A549 (cell line): ENCODE measurements around the gene ACADSB. TPM values are rescaled to one million over a fixed set of nuclear protein-coding genes. Genes with fewer than 3 reads are reported as not detected.

Source experiments
- ATAC-seq, 2 experiments: fragments of 200-7000 bp in 1 of 2; fragments of >200 bp in 1 of 2; cut with Nextera tagmentation in 1 of 2; cut with Tn5 transposase in 1 of 2; 3 replicates each; pipeline versions ENCODE4 v1.8.0 to v1.9.1; 2018 to 2020; ENCODE audit warnings: mild to moderate bottlenecking in 1 of 2, moderate library complexity in 1 of 2
- CTCF ChIA-PET: fragments of 300-600 bp; sonication (Branson Sonifier 250); formaldehyde crosslinking; extraction: SDS; loops from one replicate; lab custom pipeline; 2021; ENCODE audit warnings: antibody characterized with exemption, inconsistent platforms; lab: Yijun Ruan, JAX
- POLR2A ChIA-PET: fragments of 350-600 bp; formaldehyde crosslinking; extraction: SDS; loops from one replicate; lab custom pipeline; 2021; ENCODE audit warnings: antibody characterized with exemption, inconsistent platforms; lab: Yijun Ruan, JAX
- DNase-seq, 2 experiments: peaks; one replicate each; pipeline versions ENCODE4 v3.0.0 to v3.0.0-alpha.2; 2011 to 2016; ENCODE audit warnings: low read depth in 1 of 2, low spot score in 1 of 2
- FAIRE-seq: peaks from 2 replicates; lab custom pipeline; 2011; peaks lifted over from hg19 to GRCh38; lab: Jason Lieb, UNC
- H3K27ac ChIP-seq, 2 experiments: fragments of >200 bp; sonication (Bioruptor Twin); formaldehyde crosslinking; 3 replicates each; pipeline ENCODE4 v1.5.1; 2016 to 2017
- H3K4me1 ChIP-seq: fragments of >200 bp; sonication (Bioruptor Twin); formaldehyde crosslinking; 3 replicates; pipeline ENCODE4 v1.6.1; 2016
- H3K4me2 ChIP-seq: fragments of >200 bp; sonication (Bioruptor Twin); formaldehyde crosslinking; 3 replicates; pipeline ENCODE4 v1.6.1; 2016
- H3K4me3 ChIP-seq: fragments of >200 bp; sonication (Bioruptor Twin); formaldehyde crosslinking; 3 replicates; pipeline ENCODE4 v1.5.1; 2016
- H3K9me3 ChIP-seq: fragments of >200 bp; sonication (Bioruptor Twin); formaldehyde crosslinking; 3 replicates; pipeline ENCODE4 v1.6.1; 2016
- CBX8 ChIP-seq: fragments of 200-600 bp; sonication (generic); IDR thresholded peaks from 2 replicates; pipeline ENCODE4 v1.6.1; 2016
- CHD2 ChIP-seq: fragments of 150-350 bp; IDR thresholded peaks from 2 replicates; pipeline ENCODE4 v1.6.1; 2014; ENCODE audit warnings: low read length; ENCODE audit not compliant: partially characterized antibody
- EHF ChIP-seq: fragments of 250-450 bp; sonication (Bioruptor Pico); IDR thresholded peaks from 2 replicates; pipeline ENCODE4 v1.5.0; 2020; ENCODE audit warnings: mild to moderate bottlenecking
- FOSB ChIP-seq: fragments of 250-450 bp; sonication (Bioruptor Pico); IDR thresholded peaks from 2 replicates; pipeline ENCODE4 v1.5.0; 2020; ENCODE audit warnings: mild to moderate bottlenecking, moderate library complexity
- FOSL2 ChIP-seq, 2 experiments: fragments of 450-650 bp in 1 of 2; fragments of >200 bp in 1 of 2; sonication (Bioruptor Twin) in 1 of 2; formaldehyde crosslinking; IDR thresholded peaks; 2 replicates each; pipeline versions ENCODE4 v1.5.0 to v1.6.1; 2016 to 2020; ENCODE audit warnings: mild to moderate bottlenecking in 1 of 2, moderate library complexity in 1 of 2
- FOXS1 ChIP-seq: fragments of 250-450 bp; sonication (Bioruptor Pico); IDR thresholded peaks from 2 replicates; pipeline ENCODE4 v1.5.0; 2020; ENCODE audit warnings: mild to moderate bottlenecking, moderate library complexity
- GATA3 ChIP-seq: IDR thresholded peaks from 2 replicates; pipeline ENCODE4 v1.6.1; 2012; ENCODE audit warnings: borderline replicate concordance
- MAFK ChIP-seq: fragments of 450-650 bp; IDR thresholded peaks from 2 replicates; pipeline ENCODE4 v1.6.1; 2014; ENCODE audit not compliant: partially characterized antibody
- RAD21 ChIP-seq, 2 experiments: fragments of >200 bp in 1 of 2; sonication (Bioruptor Twin) in 1 of 2; formaldehyde crosslinking in 1 of 2; IDR thresholded peaks in 1 of 2; conservative IDR thresholded peaks in 1 of 2; 2 replicates in 1 of 2; 3 replicates in 1 of 2; pipeline ENCODE4 v1.6.1; 2012 to 2018; ENCODE audit warnings: inconsistent platforms in 1 of 2
- RARB ChIP-seq: fragments of 250-450 bp; sonication (Bioruptor Pico); IDR thresholded peaks from 2 replicates; pipeline ENCODE4 v1.8.0; 2021; ENCODE audit warnings: mild to moderate bottlenecking, moderate library complexity
- RCOR1 ChIP-seq: fragments of 150-350 bp; IDR thresholded peaks from 2 replicates; pipeline ENCODE4 v1.6.1; 2014; ENCODE audit warnings: antibody characterized with exemption, low read length, low read depth
- SMC3 ChIP-seq: fragments of >200 bp; sonication (Bioruptor Twin); formaldehyde crosslinking; IDR thresholded peaks from 3 replicates; pipeline ENCODE4 v1.6.1; 2018; ENCODE audit warnings: inconsistent platforms
- ZC3H11A ChIP-seq: fragments of 450-650 bp; IDR thresholded peaks from 2 replicates; pipeline ENCODE4 v1.6.1; 2014; ENCODE audit warnings: antibody characterized with exemption, mild to moderate bottlenecking
- WGBS: methylation state at CpG from one replicate; pipeline ENCODE4 v1.1.6; 2017; ENCODE audit errors: missing lambda C conversion rate; 5-methylcytosine and 5-hydroxymethylcytosine counted together
- polyA plus RNA-seq, 4 experiments: library from polyadenylated mRNA; depleted of rRNA in 3 of 4; stranded (reverse); fragments of >200 nt; fragmentation: RNase III in 1 of 4; extraction: RNeasy Plus Mini Kit Qiagen cat#74134 plus additional on column Dnase treatment in 1 of 4; gene quantifications; 2 replicates in 3 of 4; 3 replicates in 1 of 4; pipeline ENCODE4 v1.2.3, GENCODE V29; 2011 to 2017
- TF ChIP-seq, protein P1 (sequence below): IDR thresholded peaks from 2 replicates; pipeline ENCODE4 v1.6.1; 2012; ENCODE audit warnings: low read depth, borderline replicate concordance
- TF ChIP-seq, protein P2 (sequence below): fragments of 250-450 bp; sonication (Bioruptor Pico); IDR thresholded peaks from 2 replicates; pipeline ENCODE4 v1.5.0; 2020; ENCODE audit warnings: low read depth, mild to moderate bottlenecking, moderate library complexity
- TF ChIP-seq, protein P3 (sequence below): fragments of >200 bp; sonication (Bioruptor Twin); formaldehyde crosslinking; IDR thresholded peaks from 3 replicates; pipeline ENCODE4 v1.5.1; 2016
- TF ChIP-seq, protein P4 (sequence below): IDR thresholded peaks from 2 replicates; pipeline ENCODE4 v1.6.1; 2012
- TF ChIP-seq, protein P5 (sequence below): fragments of 250-450 bp; sonication (Bioruptor Pico); IDR thresholded peaks from 2 replicates; pipeline ENCODE4 v1.5.0; 2021; ENCODE audit warnings: mild to moderate bottlenecking, moderate library complexity, borderline replicate concordance

The ACADSB gene
- polyA plus RNA-seq, 2 of the 4 experiments (the other 2 are of a cell fraction), result 8.5 to 18.5 TPM

DNA sequence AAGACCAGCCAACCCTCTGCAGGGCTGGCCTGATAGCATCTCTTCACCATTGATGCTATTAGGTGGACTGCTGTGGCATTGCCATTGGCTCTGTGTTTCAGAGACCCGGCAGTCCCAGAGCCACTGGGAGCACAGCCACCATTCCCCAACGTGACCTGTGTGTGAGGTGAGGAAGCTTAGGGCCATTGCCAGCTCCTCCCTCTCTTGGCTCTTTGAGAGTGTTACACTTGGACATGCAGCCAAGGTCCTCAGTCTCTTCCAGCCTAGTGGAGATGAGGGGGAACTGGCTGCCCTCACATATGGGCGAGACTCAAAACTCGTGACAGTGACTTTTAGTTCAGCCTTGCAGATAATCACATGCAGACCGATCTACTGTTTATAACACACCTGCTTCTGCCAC lies 87.6 kb downstream of the ACADSB start:
- TF ChIP-seq CBX8, result no peak
- TF ChIP-seq, protein P1, sequence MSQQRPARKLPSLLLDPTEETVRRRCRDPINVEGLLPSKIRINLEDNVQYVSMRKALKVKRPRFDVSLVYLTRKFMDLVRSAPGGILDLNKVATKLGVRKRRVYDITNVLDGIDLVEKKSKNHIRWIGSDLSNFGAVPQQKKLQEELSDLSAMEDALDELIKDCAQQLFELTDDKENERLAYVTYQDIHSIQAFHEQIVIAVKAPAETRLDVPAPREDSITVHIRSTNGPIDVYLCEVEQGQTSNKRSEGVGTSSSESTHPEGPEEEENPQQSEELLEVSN, result no peak
- TF ChIP-seq, protein P2, sequence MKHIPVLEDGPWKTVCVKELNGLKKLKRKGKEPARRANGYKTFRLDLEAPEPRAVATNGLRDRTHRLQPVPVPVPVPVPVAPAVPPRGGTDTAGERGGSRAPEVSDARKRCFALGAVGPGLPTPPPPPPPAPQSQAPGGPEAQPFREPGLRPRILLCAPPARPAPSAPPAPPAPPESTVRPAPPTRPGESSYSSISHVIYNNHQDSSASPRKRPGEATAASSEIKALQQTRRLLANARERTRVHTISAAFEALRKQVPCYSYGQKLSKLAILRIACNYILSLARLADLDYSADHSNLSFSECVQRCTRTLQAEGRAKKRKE (CRISPR knock-in tag), result no peak
- no peak for TF ChIP-seq SMC3
- TF ChIP-seq, protein P3, sequence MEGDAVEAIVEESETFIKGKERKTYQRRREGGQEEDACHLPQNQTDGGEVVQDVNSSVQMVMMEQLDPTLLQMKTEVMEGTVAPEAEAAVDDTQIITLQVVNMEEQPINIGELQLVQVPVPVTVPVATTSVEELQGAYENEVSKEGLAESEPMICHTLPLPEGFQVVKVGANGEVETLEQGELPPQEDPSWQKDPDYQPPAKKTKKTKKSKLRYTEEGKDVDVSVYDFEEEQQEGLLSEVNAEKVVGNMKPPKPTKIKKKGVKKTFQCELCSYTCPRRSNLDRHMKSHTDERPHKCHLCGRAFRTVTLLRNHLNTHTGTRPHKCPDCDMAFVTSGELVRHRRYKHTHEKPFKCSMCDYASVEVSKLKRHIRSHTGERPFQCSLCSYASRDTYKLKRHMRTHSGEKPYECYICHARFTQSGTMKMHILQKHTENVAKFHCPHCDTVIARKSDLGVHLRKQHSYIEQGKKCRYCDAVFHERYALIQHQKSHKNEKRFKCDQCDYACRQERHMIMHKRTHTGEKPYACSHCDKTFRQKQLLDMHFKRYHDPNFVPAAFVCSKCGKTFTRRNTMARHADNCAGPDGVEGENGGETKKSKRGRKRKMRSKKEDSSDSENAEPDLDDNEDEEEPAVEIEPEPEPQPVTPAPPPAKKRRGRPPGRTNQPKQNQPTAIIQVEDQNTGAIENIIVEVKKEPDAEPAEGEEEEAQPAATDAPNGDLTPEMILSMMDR, result no peak
- no peak for TF ChIP-seq FOSB (CRISPR knock-in tag)
- TF ChIP-seq CHD2, result no peak
- no peak for TF ChIP-seq RARB
- no peak for TF ChIP-seq EHF
- TF ChIP-seq RCOR1, result no peak
- no peak for TF ChIP-seq FOXS1 (CRISPR knock-in tag)
- no peak for TF ChIP-seq GATA3
- TF ChIP-seq, protein P4, sequence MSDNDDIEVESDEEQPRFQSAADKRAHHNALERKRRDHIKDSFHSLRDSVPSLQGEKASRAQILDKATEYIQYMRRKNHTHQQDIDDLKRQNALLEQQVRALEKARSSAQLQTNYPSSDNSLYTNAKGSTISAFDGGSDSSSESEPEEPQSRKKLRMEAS, result no peak
- TF ChIP-seq ZC3H11A, result no peak
- no peak for TF ChIP-seq RAD21 (conservative IDR thresholded peaks at IDR 0.05 in 1 of 2, IDR thresholded peaks at IDR 0.05 in 1 of 2)
- no peak for TF ChIP-seq MAFK
- no peaks in the 10 kb centered on the region for H3K9me3 ChIP-seq
- DNase-seq, result no peak
- no peaks in the 10 kb centered on the region for H3K4me1 ChIP-seq
- no peak overlapping the region for H3K27ac ChIP-seq
- WGBS, result 48% methylated on average over 5 of the region's 5 CpGs
- H3K4me2 ChIP-seq, result no peak overlapping the region
- H3K4me3 ChIP-seq, result no peak overlapping the region
- CTCF ChIA-PET, result no interaction called here
- no peak for FAIRE-seq
- POLR2A ChIA-PET, result interaction anchor here (0.5 kb wide), 1 partner anchor 1355 kb away, joined by 4 read pairs; no protein-coding TSS in a partner anchor
- ATAC-seq, result peak in 1 of 2 experiments; percentile 46; a peak in 3 of 6 replicates

DNA sequence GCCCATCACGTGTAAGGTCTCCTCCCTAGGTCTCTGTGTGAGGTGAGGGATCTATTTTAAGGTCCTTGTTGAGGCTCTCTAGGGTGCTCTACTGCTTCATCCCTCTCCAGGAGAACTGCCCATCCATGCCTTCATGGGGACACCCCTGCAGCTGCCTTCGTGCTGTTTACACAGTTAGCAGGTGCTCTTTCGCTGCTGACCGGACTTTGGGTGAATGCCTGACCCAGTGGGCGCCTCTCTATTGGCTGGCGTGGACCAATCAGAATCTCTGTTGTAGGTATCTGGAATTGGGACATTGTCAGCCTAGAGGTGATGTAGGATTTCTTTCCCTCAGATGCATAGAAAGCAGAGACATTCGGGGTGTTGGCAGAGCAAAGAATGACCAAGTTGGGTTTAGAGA lies 88.2 kb downstream of the ACADSB start:
- WGBS, result 22% methylated on average over 7 of the region's 7 CpGs
- no peak overlapping the region for H3K27ac ChIP-seq
- no peak overlapping the region for H3K4me2 ChIP-seq
- POLR2A ChIA-PET, result interaction anchor here (0.5 kb wide), 1 partner anchor 1354 kb away, joined by 4 read pairs; no protein-coding TSS in a partner anchor
- no peak for ATAC-seq
- no peaks in the 10 kb centered on the region for H3K9me3 ChIP-seq
- no peaks in the 10 kb centered on the region for H3K4me1 ChIP-seq
- CTCF ChIA-PET, result no interaction called here
- no peak for TF ChIP-seq MAFK
- TF ChIP-seq, protein P1, result no peak
- TF ChIP-seq SMC3, result no peak
- FAIRE-seq, result no peak
- H3K4me3 ChIP-seq, result no peak overlapping the region
- no peak for DNase-seq

DNA sequence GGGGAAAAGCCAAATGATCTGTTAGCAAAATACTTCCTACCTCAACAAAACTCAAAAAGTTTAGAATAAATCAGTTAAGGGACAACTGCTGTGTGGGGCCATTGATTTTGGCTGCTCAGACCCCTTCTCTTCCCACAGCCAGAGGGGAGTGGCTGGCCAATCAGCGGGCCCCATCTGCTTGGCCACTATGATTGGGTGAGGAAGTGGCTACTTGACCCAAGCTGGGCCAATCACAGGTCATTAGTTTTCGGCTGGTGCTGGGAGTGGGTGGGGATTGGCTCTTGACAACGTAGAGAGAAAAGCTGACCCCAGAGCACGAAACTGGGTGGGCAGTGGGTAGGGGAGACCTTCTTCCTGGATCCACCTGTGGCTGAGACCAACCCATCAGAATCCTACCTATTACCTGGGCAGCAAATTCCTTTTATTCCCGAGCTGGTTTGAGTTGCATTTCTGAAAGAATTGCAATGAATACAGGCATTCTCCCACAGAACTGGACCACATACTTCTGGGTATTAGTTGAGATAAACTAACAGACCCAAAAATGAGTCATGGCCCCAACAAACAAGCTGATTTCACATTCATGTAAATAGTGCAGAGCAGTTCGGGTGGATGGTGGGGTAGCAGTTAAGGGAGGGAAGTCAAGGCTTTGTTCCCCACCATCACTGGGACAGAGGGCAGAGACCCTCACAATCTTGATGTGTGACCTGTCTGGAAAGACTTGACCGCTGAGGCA lies 91.4 kb downstream of the ACADSB start:
- WGBS, result 29% methylated on average over 7 of the region's 7 CpGs
- Histone ChIP-seq H3K4me2 (no peak overlapping the region), H3K27ac (no peak overlapping the region), H3K4me3 (no peak overlapping the region), H3K4me1 (no peaks in the 10 kb centered on the region), H3K9me3 (no peaks in the 10 kb centered on the region)
- ATAC-seq, result peak in 1 of 2 experiments; percentile 66; a peak in 3 of 6 replicates
- CTCF ChIA-PET, result interaction anchor here (1.1 kb wide), 1 partner anchor 280 kb away, joined by 3 read pairs; no protein-coding TSS in a partner anchor
- TF ChIP-seq FOSL2 (IDR thresholded peaks at IDR 0.05) (no peak), FOSL2 (CRISPR knock-in tag; IDR thresholded peaks at IDR 0.05) (peak; percentile 15; the same call in 1 of the 2 replicates)
- TF ChIP-seq, protein P5, sequence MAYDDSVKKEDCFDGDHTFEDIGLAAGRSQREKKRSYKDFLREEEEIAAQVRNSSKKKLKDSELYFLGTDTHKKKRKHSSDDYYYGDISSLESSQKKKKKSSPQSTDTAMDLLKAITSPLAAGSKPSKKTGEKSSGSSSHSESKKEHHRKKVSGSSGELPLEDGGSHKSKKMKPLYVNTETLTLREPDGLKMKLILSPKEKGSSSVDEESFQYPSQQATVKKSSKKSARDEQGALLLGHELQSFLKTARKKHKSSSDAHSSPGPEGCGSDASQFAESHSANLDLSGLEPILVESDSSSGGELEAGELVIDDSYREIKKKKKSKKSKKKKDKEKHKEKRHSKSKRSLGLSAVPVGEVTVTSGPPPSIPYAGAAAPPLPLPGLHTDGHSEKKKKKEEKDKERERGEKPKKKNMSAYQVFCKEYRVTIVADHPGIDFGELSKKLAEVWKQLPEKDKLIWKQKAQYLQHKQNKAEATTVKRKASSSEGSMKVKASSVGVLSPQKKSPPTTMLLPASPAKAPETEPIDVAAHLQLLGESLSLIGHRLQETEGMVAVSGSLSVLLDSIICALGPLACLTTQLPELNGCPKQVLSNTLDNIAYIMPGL (CRISPR knock-in tag), result no peak
- FAIRE-seq, result no peak
- DNase-seq, result peak; percentile 10 to 17
- POLR2A ChIA-PET, result no interaction called here
